ENCODE results near the gene GRIN2D. TPM values are rescaled to one million over a fixed set of nuclear protein-coding genes. Genes with fewer than 3 reads are reported as not detected.

Gene GRIN2D
- total and polyA plus RNA-seq, 2 donors, result 0.30 to 1.9 TPM

DNA sequence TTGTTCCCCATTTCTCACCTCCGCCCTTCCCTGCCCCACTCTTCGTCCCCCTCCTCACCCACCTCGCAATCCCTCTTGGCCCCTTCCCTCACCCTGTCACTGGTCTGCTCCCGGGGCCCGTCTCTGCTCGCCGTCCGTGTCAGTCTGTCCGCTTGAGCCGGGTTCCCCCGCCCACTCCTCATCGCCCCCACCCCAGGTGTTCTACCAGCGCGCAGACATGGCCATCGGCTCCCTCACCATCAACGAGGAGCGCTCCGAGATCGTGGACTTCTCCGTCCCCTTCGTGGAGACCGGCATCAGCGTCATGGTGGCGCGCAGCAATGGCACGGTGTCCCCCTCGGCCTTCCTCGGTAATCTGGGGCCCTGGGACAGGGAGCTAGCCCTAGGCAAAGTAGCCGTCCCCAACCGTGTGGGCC lies 22.3 kb downstream of the GRIN2D start:
- Histone ChIP-seq H3K4me3 (ENCODE audit: low read depth, low read length) (no peak overlapping the region), H3K36me3 (ENCODE audit: insufficient read depth) (no peaks in the 10 kb centered on the region), H3K27ac (ENCODE audit: low read depth) (no peak overlapping the region), H3K4me1 (ENCODE audit: insufficient read depth) (no peaks in the 10 kb centered on the region)
- DNase-seq (ENCODE audit: extremely low spot score), result no peak
- 37% methylated on average over 30 of the region's 30 CpGs for WGBS

DNA sequence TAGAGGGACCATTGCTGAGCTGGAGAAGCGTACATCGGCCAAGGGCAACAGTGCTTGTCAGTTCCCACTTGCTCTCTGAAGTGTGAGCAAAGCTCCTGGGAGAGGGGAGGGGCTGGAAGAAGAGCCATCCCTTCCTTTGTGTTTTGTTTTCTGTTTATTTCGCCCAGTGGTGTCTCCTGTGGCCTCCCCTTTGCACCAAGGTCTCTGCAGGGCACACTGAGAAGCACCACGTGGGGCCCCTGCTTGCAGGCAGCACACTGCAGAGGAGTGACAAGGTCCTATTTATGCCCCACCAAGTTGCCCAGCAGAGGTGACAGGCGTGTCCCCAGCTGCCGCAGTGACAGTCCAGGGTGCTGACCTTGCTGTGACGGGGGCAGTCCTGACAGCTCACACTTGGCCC lies 24.0 kb downstream of the GRIN2D start:
- Histone ChIP-seq H3K4me3 (ENCODE audit: low read depth, low read length) (no peak overlapping the region), H3K4me1 (ENCODE audit: insufficient read depth) (no peaks in the 10 kb centered on the region), H3K27ac (ENCODE audit: low read depth) (no peak overlapping the region), H3K36me3 (ENCODE audit: insufficient read depth) (no peaks in the 10 kb centered on the region)
- DNase-seq (ENCODE audit: extremely low spot score), result no peak
- WGBS, result 77% methylated on average over 7 of the region's 7 CpGs

DNA sequence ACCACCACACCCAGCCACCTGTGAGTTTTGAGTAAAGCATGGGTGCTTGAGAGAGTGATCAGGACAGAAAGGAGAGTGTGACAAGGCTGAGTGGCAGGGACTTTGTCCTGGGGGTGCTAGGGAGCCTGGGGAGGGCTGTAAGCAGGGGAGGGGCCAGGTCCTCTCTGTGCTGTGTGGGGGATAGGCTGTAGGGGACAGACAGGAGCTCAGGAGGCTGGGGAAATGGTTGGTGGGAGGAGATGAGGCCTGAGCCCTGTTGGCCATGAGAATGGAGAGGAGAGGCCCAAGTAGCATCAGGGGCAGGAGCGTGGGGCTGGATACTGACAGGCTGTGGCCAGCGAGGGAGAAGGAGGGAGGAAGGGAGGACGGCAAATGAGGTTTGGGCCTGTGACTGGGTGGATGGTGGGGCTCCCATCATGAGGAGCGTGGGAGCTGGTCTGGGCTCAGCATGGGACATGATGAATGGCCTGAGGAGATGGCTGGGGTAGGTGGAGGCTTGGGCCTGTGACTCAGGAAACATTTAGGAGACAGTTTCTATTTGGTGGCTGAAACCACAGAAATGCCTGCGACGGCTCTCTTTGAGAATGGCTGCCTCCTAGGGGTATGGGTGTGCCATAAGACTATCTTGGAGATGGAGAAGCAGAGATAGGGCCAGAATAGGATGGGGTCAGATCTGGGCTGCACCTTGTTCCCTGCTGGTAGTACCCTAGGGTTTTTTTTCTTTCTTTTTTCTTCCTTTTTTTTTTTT lies 25.0 kb downstream of the GRIN2D start:
- Histone ChIP-seq H3K36me3 (ENCODE audit: insufficient read depth) (no peaks in the 10 kb centered on the region), H3K27ac (ENCODE audit: low read depth) (no peak overlapping the region), H3K4me3 (ENCODE audit: low read depth, low read length) (no peak overlapping the region), H3K4me1 (ENCODE audit: insufficient read depth) (no peaks in the 10 kb centered on the region)
- no peak for DNase-seq (ENCODE audit: extremely low spot score)
- 86% methylated on average over 6 of the region's 6 CpGs for WGBS

DNA sequence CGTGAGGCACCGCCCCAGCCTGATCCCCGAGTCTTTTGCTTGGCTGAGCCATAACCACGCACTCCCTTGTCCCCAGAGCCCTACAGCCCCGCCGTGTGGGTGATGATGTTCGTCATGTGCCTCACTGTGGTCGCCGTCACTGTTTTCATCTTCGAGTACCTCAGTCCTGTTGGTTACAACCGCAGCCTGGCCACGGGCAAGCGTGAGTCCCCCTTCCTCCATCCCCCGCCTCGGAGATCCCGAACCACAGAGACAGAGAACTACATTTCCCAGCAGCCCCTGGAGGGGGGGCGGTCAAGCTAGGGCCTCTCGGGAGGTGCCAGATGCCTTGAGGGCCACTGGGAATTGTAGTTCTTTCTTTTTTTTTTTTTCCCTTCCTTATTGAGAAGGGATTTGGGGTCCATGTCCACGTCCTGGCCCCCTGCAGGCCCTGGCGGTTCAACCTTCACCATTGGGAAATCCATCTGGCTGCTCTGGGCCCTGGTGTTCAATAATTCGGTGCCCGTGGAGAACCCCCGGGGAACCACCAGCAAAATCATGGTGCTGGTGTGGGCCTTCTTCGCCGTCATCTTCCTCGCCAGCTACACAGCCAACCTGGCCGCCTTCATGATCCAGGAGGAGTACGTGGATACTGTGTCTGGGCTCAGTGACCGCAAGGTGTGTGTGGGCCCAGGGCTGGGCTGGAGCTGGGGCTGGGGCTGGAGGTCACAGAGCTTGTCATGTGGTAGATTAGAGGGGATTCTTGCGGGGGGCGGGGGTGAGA lies 25.9 kb downstream of the GRIN2D start:
- Histone ChIP-seq H3K36me3 (ENCODE audit: insufficient read depth) (no peaks in the 10 kb centered on the region), H3K4me3 (ENCODE audit: low read depth, low read length) (no peak overlapping the region), H3K27ac (ENCODE audit: low read depth) (no peak overlapping the region), H3K4me1 (ENCODE audit: insufficient read depth) (no peaks in the 10 kb centered on the region)
- 69% methylated on average over 31 of the region's 31 CpGs for WGBS
- no peak for DNase-seq (ENCODE audit: extremely low spot score)

DNA sequence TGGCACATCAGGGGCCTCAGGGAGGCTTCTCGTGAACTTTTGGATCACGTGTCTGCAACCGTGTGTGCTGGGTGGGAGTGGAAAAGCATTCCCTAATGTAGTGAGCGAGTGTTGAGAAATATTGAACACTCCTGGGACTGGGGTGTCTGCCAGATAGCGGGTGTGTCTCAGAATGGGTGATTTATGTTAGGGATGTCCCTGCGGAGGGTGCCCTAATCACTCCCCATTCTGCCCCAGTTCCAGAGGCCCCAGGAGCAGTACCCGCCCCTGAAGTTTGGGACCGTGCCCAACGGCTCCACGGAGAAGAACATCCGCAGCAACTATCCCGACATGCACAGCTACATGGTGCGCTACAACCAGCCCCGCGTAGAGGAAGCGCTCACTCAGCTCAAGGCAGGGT lies 28.1 kb downstream of the GRIN2D start:
- Histone ChIP-seq H3K4me1 (ENCODE audit: insufficient read depth) (no peaks in the 10 kb centered on the region), H3K4me3 (ENCODE audit: low read depth, low read length) (no peak overlapping the region), H3K27ac (ENCODE audit: low read depth) (no peak overlapping the region), H3K36me3 (ENCODE audit: insufficient read depth) (no peaks in the 10 kb centered on the region)
- 68% methylated on average over 16 of the region's 16 CpGs for WGBS
- DNase-seq (ENCODE audit: extremely low spot score), result no peak

DNA sequence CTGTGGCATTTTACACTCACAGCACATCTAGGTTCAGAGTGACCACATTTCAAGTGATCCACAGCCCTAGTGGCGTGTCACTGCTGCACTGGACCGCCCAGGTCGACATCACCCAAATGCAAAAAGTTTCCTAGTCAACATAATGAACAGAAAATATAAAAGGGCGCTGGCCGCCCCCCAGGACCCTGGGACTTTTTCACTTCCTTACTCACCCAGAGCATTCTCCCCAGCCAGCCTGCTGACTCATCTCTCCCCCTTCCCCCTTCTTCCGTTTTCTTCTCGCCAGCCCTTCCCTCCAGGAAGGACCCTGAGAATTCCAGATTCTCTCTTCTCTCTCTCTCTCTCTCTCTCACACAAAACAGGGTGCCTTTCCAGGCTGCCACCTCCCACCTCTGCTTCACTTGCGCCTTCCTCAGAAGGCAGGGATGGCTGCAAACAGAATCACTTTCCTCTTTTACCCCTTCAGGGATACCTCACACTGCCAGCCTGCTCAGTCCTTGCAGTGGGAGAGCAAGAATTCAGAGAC lies 31.3 kb downstream of the GRIN2D start:
- Histone ChIP-seq H3K4me1 (ENCODE audit: insufficient read depth) (no peaks in the 10 kb centered on the region), H3K36me3 (ENCODE audit: insufficient read depth) (no peaks in the 10 kb centered on the region), H3K4me3 (ENCODE audit: low read depth, low read length) (no peak overlapping the region), H3K27ac (ENCODE audit: low read depth) (no peak overlapping the region)
- DNase-seq (ENCODE audit: extremely low spot score), result no peak
- 40% methylated on average over 8 of the region's 8 CpGs for WGBS

DNA sequence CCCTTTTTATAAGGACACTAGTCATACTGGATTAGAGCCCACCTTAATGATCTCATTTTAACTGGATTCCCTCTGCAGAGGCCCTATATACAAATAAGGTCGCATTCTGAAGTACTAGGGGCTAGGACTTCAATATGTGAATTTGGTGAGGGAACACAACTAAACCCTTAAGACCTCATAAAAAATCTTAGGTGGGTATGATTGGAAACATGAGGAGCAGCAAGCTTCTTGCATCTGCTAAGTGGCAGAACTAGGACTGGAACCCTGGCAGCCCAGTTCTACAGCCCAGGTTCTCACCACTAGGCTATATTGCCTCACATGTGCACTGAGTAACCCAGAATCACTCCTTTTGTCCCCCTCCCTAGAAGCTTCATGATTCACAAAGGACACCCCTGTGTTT lies 35.2 kb downstream of the GRIN2D start:
- H3K27ac ChIP-seq (ENCODE audit: low read depth), result no peak overlapping the region
- WGBS, result 73% methylated on average over 1 of the region's 1 CpG
- H3K4me1 ChIP-seq (ENCODE audit: insufficient read depth), result no peaks in the 10 kb centered on the region
- no peak for DNase-seq (ENCODE audit: extremely low spot score)
- no peak overlapping the region for H3K4me3 ChIP-seq (ENCODE audit: low read depth, low read length)
- no peaks in the 10 kb centered on the region for H3K36me3 ChIP-seq (ENCODE audit: insufficient read depth)

DNA sequence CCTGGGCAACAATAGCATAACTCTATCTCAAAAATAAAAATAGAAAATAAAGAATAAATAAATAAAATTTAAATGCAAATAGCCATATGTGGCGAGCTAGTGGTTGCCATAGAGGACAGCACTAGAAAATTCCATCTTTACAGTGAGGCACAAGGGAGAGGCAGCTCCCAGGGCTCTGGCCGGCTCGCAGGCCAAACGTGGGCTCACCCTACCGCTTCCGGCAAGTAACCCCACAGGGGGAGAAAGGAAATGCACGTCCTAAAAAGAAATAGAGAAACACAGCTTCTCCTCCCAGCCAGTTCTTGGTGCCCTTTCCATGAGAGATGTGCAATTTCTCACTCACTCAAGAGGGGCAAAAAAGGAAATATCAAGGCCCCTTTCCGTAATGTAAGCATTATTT lies 39.9 kb downstream of the GRIN2D start:
- H3K36me3 ChIP-seq (ENCODE audit: insufficient read depth), result no peaks in the 10 kb centered on the region
- WGBS, result 68% methylated on average over 8 of the region's 8 CpGs

DNA sequence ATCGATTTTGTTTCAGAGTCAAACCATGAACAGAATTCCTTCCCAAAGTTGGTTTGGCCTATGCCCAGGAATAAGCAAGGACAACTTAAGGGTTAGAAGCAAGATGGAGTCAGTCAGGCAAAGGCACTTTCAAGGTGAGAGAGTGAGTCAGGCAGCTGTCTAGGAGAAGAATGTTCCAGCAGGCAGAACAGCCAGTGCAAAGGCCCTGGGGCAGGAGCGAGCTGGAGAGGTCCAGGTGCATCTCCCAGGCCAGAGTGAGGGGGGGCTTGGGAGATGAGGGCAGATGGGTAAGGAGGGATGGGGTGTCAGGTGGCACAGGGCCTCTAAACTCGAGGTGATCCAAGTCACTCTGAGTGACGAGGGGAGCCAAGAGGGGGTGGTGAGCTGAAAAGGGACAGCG lies 43.1 kb downstream of the GRIN2D start:
- H3K4me3 ChIP-seq (ENCODE audit: low read depth, low read length), result no peak overlapping the region
- 89% methylated on average over 5 of the region's 5 CpGs for WGBS
- no peak overlapping the region for H3K27ac ChIP-seq (ENCODE audit: low read depth)
- H3K36me3 ChIP-seq (ENCODE audit: insufficient read depth), result no peaks in the 10 kb centered on the region
- DNase-seq (ENCODE audit: extremely low spot score), result no peak
- no peaks in the 10 kb centered on the region for H3K4me1 ChIP-seq (ENCODE audit: insufficient read depth)

More for the DNA sequence above, 39.9 kb downstream of the GRIN2D start:
- Histone ChIP-seq H3K4me3 (ENCODE audit: low read depth, low read length) (no peak overlapping the region), H3K4me1 (ENCODE audit: insufficient read depth) (no peaks in the 10 kb centered on the region), H3K27ac (ENCODE audit: low read depth) (no peak overlapping the region)
- no peak for DNase-seq (ENCODE audit: extremely low spot score)

DNA sequence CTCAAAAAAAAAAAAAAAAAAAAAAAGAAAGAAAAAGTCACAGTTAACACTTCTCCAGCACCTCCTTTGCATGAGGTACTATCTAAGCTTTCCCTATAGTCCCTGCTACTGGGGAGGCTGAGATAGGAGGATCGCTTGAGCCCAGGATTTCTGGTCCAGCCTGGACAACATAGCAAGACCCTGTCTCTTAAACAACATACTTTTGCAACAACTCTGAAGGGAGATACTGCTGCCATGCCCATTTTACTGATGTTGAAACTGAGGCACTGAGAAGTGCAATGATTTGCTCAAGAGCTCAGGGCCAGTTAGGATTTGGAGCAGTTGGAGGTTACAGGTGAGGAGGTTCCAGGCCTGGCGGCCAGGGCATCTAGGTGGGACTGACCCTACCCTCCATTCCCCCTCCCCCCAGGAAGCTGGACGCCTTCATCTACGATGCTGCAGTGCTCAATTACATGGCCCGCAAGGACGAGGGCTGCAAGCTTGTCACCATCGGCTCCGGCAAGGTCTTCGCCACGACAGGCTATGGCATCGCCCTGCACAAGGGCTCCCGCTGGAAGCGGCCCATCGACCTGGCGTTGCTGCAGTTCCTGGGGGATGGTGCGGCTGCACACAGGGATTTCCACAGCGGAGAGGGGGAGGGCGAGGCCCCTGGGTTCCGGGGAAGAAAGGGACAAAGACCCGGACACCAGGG lies 48.0 kb downstream of the GRIN2D start:
- H3K27ac ChIP-seq (ENCODE audit: low read depth), result no peak overlapping the region
- DNase-seq (ENCODE audit: extremely low spot score), result no peak
- no peaks in the 10 kb centered on the region for H3K4me1 ChIP-seq (ENCODE audit: insufficient read depth)
- no peak overlapping the region for H3K4me3 ChIP-seq (ENCODE audit: low read depth, low read length)
- no peaks in the 10 kb centered on the region for H3K36me3 ChIP-seq (ENCODE audit: insufficient read depth)
- 95% methylated on average over 20 of the region's 20 CpGs for WGBS

DNA sequence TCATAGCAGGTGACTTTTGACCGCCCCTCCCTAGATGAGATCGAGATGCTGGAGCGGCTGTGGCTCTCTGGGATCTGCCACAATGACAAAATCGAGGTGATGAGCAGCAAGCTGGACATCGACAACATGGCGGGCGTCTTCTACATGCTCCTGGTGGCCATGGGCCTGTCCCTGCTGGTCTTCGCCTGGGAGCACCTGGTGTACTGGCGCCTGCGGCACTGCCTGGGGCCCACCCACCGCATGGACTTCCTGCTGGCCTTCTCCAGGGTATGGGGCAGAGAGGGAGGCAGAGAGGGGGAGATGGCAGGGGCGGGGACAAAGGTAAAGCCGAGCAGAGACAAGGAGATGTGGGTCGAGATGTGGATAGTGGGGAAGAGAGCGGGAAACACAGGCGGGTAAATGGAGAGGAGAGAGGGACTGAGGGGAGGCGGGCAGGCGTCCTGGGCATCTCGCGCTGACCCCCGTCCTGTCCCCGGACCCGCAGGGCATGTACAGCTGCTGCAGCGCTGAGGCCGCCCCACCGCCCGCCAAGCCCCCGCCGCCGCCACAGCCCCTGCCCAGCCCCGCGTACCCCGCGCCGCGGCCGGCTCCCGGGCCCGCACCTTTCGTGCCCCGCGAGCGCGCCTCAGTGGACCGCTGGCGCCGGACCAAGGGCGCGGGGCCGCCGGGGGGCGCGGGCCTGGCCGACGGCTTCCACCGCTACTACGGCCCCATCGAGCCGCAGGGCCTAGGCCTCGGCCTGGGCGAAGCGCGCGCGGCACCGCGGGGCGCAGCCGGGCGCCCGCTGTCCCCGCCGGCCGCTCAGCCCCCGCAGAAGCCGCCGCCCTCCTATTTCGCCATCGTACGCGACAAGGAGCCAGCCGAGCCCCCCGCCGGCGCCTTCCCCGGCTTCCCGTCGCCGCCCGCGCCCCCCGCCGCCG lies 48.9 kb downstream of the GRIN2D start:
- WGBS, result 39% methylated on average over 92 of the region's 94 CpGs

DNA sequence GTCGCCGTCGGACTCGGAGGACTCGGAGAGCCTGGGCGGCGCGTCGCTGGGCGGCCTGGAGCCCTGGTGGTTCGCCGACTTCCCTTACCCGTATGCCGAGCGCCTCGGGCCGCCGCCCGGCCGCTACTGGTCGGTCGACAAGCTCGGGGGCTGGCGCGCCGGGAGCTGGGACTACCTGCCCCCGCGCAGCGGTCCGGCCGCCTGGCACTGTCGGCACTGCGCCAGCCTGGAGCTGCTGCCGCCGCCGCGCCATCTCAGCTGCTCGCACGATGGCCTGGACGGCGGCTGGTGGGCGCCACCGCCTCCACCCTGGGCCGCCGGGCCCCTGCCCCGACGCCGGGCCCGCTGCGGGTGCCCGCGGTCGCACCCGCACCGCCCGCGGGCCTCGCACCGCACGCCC lies 49.8 kb downstream of the GRIN2D start:
- WGBS, result 14% methylated on average over 60 of the region's 60 CpGs
- Histone ChIP-seq H3K4me1 (ENCODE audit: insufficient read depth) (no peaks in the 10 kb centered on the region), H3K36me3 (ENCODE audit: insufficient read depth) (no peaks in the 10 kb centered on the region), H3K4me3 (ENCODE audit: low read depth, low read length) (peak overlapping the region; percentile 37), H3K27ac (ENCODE audit: low read depth) (no peak overlapping the region)
- DNase-seq (ENCODE audit: extremely low spot score), result no peak

More for the DNA sequence above, 48.9 kb downstream of the GRIN2D start:
- Histone ChIP-seq H3K4me1 (ENCODE audit: insufficient read depth) (no peaks in the 10 kb centered on the region), H3K27ac (ENCODE audit: low read depth) (no peak overlapping the region), H3K4me3 (ENCODE audit: low read depth, low read length) (peak overlapping the region; percentile 37), H3K36me3 (ENCODE audit: insufficient read depth) (no peaks in the 10 kb centered on the region)
- DNase-seq (ENCODE audit: extremely low spot score), result no peak
